Measurements from ENCODE around the gene CAP2. TPM values are rescaled to one million over a fixed set of nuclear protein-coding genes. Genes with fewer than 3 reads are reported as not detected.

Gene CAP2
- total RNA-seq, 4 donors from 2014 or later: 3.2 to 16.2 (median 10.6) TPM

GRCh38 chr6:17511580-17511979 is 118.2 kb downstream of the CAP2 start:
- WGBS, 2 donors: 95 to 99% methylated on average over 7 of the region's 7 CpGs
- Histone ChIP-seq H3K27ac (no peak overlapping the region), H3K36me3 (peaks cover 0 to 2% of the 10 kb centered on the region in 2 donors), H3K27me3 (no peaks in the 10 kb centered on the region), H3K9me3 (no peaks in the 10 kb centered on the region), H3K4me1 (no peaks in the 10 kb centered on the region), H3K4me3 (replicated peaks in 1 of 3) (no peak overlapping the region)
- intact Hi-C loops (cut with DNase I): no loop called here
- TF ChIP-seq CTCF (IDR thresholded peaks at IDR 0.05) (no peak), POLR2A (IDR thresholded peaks at IDR 0.05) (no peak)
- DNase-seq: no peak

GRCh38 chr6:17519120-17519519 is 125.7 kb downstream of the CAP2 start:
- 76 to 78% methylated on average over 5 of the region's 5 CpGs for WGBS, 2 donors
- DNase-seq: no peak
- Histone ChIP-seq H3K4me3 (replicated peaks in 1 of 3) (no peak overlapping the region), H3K27ac (no peak overlapping the region), H3K27me3 (no peaks in the 10 kb centered on the region), H3K4me1 (no peaks in the 10 kb centered on the region), H3K36me3 (no peaks in the 10 kb centered on the region), H3K9me3 (no peaks in the 10 kb centered on the region)
- TF ChIP-seq POLR2A (IDR thresholded peaks at IDR 0.05) (no peak), CTCF (IDR thresholded peaks at IDR 0.05) (no peak)
- intact Hi-C loops (cut with DNase I): no loop called here

GRCh38 chr6:17525637-17526036 is 132.2 kb downstream of the CAP2 start:
- Histone ChIP-seq H3K27me3 (no peaks in the 10 kb centered on the region), H3K4me1 (no peaks in the 10 kb centered on the region), H3K36me3 (no peaks in the 10 kb centered on the region), H3K4me3 (replicated peaks in 1 of 3) (no peak overlapping the region), H3K27ac (no peak overlapping the region), H3K9me3 (no peaks in the 10 kb centered on the region)
- no peak for DNase-seq
- 69 to 81% methylated on average over 3 of the region's 3 CpGs for WGBS, 2 donors
- intact Hi-C loops (cut with DNase I): no loop called here
- TF ChIP-seq CTCF (IDR thresholded peaks at IDR 0.05) (no peak), POLR2A (IDR thresholded peaks at IDR 0.05) (no peak)

GRCh38 chr6:17527076-17527475 is 133.7 kb downstream of the CAP2 start:
- intact Hi-C loops (cut with DNase I): no loop called here
- TF ChIP-seq CTCF (IDR thresholded peaks at IDR 0.05) (no peak), POLR2A (IDR thresholded peaks at IDR 0.05) (no peak)
- Histone ChIP-seq H3K9me3 (no peaks in the 10 kb centered on the region), H3K4me3 (replicated peaks in 1 of 3) (no peak overlapping the region), H3K4me1 (no peaks in the 10 kb centered on the region), H3K27me3 (no peaks in the 10 kb centered on the region), H3K27ac (no peak overlapping the region), H3K36me3 (no peaks in the 10 kb centered on the region)
- WGBS, 2 donors: 52 to 58% methylated on average over 1 of the region's 1 CpG
- DNase-seq: no peak

- 80 to 84% methylated on average over 3 of the region's 3 CpGs for WGBS, 2 donors
- Histone ChIP-seq H3K27me3 (no peaks in the 10 kb centered on the region), H3K4me3 (replicated peaks in 1 of 3) (no peak overlapping the region), H3K9me3 (no peaks in the 10 kb centered on the region), H3K27ac (no peak overlapping the region), H3K4me1 (no peaks in the 10 kb centered on the region), H3K36me3 (no peaks in the 10 kb centered on the region)
- TF ChIP-seq CTCF (IDR thresholded peaks at IDR 0.05): no peak
- no peak for TF ChIP-seq POLR2A (IDR thresholded peaks at IDR 0.05)
- DNase-seq: no peak
- intact Hi-C loops (cut with DNase I): no loop called here
Observed at GRCh38 chr6:17530321-17530835, 137.0 kb downstream of the CAP2 start.

Measured in thyroid gland (tissue), 4 donors.